Activated naive CD4-positive, alpha-beta T cell treated with anti-CD3 and anti-CD28 coated beads, Interleukin-2, amount 10 ng/mL, durations not matched to agents 7 days and 5 days (primary cell): ENCODE data around the gene FRYL.

Experiments
- CTCF ChIA-PET: fragments of 350-600 bp; sonication (Branson Sonifier 250); formaldehyde crosslinking; loops from one replicate; lab custom pipeline; 2021; ENCODE audit warnings: antibody characterized with exemption; lab: Charles Lee
- DNase-seq: peaks from one replicate; pipeline ENCODE4 v3.0.0-alpha.2; 2020
- H3K27ac Mint-ChIP-seq: one replicate; pipeline ENCODE4 v1.8.0; 2021; ENCODE audit warnings: mild to moderate bottlenecking, moderate library complexity, mixed read lengths
- H3K27me3 Mint-ChIP-seq: one replicate; pipeline ENCODE4 v1.8.0; 2021; ENCODE audit warnings: mild to moderate bottlenecking, mixed read lengths
- H3K36me3 Mint-ChIP-seq: one replicate; pipeline ENCODE4 v1.8.0; 2021; ENCODE audit warnings: mixed read lengths
- H3K4me1 Mint-ChIP-seq: one replicate; pipeline ENCODE4 v1.8.0; 2021; ENCODE audit warnings: mixed read lengths
- H3K4me3 Mint-ChIP-seq: one replicate; pipeline ENCODE4 v1.8.0; 2021; ENCODE audit warnings: mild to moderate bottlenecking, moderate library complexity, mixed read lengths
- H3K9me3 Mint-ChIP-seq: one replicate; pipeline ENCODE4 v1.8.0; 2021; ENCODE audit warnings: mixed read lengths

FRYL gene

DNA sequence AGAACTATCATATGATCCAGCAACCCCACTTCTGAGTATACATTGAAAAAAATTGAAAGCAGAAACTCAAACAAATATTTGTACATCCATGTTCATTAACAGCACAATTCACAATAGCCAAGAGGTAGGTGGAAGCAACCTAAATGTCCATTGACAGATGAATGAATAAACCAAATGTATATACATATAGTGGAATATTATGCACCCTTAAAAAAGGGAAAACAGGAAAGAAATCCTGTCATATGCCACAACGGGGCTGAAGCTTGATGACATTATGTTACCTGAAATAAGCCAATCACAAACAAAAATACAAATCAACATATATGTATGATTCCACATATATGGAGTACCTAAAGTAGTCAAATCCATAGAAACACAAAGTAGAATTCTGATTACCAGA lies 222.1 kb downstream of the FRYL start:
- Mint-ChIP-seq H3K9me3 (peaks cover 6% of the 10 kb centered on the region), H3K4me1 (no peaks in the 10 kb centered on the region), H3K36me3 (peaks cover 58% of the 10 kb centered on the region), H3K27me3 (no peaks in the 10 kb centered on the region), H3K4me3 (no peak overlapping the region), H3K27ac (no peak overlapping the region)
- CTCF ChIA-PET = interaction anchor here (1.1 to 2.7 kb wide), 2 partner anchors 13 to 400 kb away, joined by 3 to 10 read pairs; no protein-coding TSS in a partner anchor
- no peak for DNase-seq

DNA sequence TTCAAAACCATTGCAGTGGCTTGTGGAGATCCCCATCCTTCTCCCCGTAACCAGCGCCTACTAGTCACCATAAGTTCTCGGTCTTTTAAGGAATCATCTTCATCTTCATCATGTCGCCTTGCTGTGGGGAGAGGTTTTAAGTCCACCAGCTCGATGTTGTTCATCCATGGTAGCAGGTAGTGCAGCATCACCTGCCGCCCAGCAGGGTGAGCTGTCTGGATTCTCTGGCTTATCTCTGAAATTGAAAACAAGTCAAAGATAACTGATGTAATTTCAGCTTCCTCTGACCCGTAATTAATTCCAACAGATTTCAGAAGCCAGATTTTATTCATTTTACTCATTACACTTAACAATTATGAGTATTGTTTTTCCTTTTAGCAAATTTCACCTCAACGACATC lies 222.6 kb downstream of the FRYL start:
- Mint-ChIP-seq H3K4me1 (no peaks in the 10 kb centered on the region), H3K27ac (no peak overlapping the region)
- no peak for DNase-seq

DNA sequence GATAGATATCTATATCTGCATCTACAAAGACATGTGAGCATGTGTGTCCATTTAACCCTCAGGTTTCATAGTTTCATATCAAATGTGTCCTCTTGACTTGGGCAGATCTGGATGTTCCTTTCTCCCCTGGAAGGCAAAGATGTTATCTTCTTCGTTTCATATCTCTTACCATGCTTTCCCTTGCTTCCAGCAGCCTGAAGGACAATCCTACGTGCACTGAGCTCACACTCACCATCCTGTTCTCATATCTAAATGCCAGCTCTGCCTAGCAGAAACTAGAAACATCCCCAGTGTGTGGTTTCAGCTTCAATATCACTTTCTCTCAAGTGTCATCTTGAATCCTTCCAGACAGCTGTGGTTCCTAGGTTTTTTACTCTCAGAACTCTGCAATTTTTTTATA lies 223.8 kb downstream of the FRYL start:
- peaks cover 6% of the 10 kb centered on the region for H3K9me3 Mint-ChIP-seq
- no peaks in the 10 kb centered on the region for H3K4me1 Mint-ChIP-seq
- no peak for DNase-seq
- no peak overlapping the region for H3K4me3 Mint-ChIP-seq
- no peak overlapping the region for H3K27ac Mint-ChIP-seq
- H3K27me3 Mint-ChIP-seq = no peaks in the 10 kb centered on the region
- H3K36me3 Mint-ChIP-seq = peaks cover 56% of the 10 kb centered on the region
- CTCF ChIA-PET = interaction anchor here (2.7 kb wide), 1 partner anchor 11 kb away, joined by 10 read pairs; no protein-coding TSS in a partner anchor

More for the DNA sequence above, 222.6 kb downstream of the FRYL start:
- Mint-ChIP-seq H3K9me3 (peaks cover 6% of the 10 kb centered on the region), H3K36me3 (peaks cover 59% of the 10 kb centered on the region), H3K27me3 (no peaks in the 10 kb centered on the region), H3K4me3 (no peak overlapping the region)
- CTCF ChIA-PET = interaction anchor here (1.1 to 2.7 kb wide), 2 partner anchors 12 to 401 kb away, joined by 3 to 10 read pairs; no protein-coding TSS in a partner anchor

GRCh38 chr4:48554606-48555005 lies 225.5 kb downstream of the FRYL start:
- DNase-seq = no peak
- Mint-ChIP-seq H3K4me1 (no peaks in the 10 kb centered on the region), H3K9me3 (peaks cover 6% of the 10 kb centered on the region), H3K36me3 (peaks cover 51% of the 10 kb centered on the region), H3K27ac (no peak overlapping the region), H3K4me3 (no peak overlapping the region), H3K27me3 (no peaks in the 10 kb centered on the region)
- CTCF ChIA-PET = no interaction called here

DNA sequence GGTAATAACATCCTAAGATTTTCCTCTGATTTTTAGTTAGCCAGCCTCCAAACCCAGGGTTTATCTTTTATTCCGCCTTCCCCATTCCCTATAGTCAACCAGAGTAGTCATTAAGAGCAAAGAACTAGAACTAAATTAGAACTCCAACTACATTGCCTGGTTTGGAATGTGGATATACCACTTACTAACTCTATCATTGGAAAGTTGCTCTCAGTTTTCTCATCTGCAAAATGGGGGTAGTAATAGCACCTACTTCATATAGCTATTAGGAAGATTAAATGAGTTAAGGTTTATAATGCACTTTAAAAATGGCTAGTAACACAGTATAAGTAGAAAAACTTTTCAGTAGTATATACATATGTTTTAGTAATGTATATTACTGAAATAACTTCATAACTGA lies 226.4 kb downstream of the FRYL start:
- CTCF ChIA-PET = no interaction called here
- H3K27me3 Mint-ChIP-seq = no peaks in the 10 kb centered on the region
- H3K27ac Mint-ChIP-seq = no peak overlapping the region
- H3K4me3 Mint-ChIP-seq = no peak overlapping the region
- no peaks in the 10 kb centered on the region for H3K4me1 Mint-ChIP-seq
- DNase-seq = no peak
- peaks cover 2% of the 10 kb centered on the region for H3K9me3 Mint-ChIP-seq
- peaks cover 47% of the 10 kb centered on the region for H3K36me3 Mint-ChIP-seq

DNA sequence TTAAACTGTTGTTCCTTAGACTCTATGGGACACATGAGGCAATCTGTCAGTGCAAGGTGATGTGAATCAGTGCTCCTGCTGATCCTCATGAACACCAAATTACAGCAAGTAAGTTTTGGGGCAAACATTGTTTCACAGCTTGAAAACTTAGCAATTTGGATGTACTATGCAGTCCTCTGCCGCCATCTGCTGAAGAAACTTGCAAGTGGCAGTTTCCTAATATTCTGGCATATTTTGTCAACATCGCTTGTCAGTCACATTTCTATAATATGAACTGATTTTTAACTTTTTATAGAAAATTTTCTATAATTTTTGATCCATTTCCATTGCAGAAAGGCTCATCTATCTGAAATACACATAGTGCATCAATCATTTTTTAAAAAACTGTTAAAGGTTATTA lies 233.7 kb downstream of the FRYL start:
- Mint-ChIP-seq H3K27ac (no peak overlapping the region), H3K9me3 (no peaks in the 10 kb centered on the region), H3K36me3 (peaks cover 49% of the 10 kb centered on the region), H3K27me3 (no peaks in the 10 kb centered on the region), H3K4me3 (no peak overlapping the region), H3K4me1 (no peaks in the 10 kb centered on the region)
- peak; percentile 62 for DNase-seq
- CTCF ChIA-PET = interaction anchor here (0.7 to 2.7 kb wide), 8 partner anchors 11 to 418 kb away, joined by 3 to 10 read pairs (median 4); no protein-coding TSS in a partner anchor

DNA sequence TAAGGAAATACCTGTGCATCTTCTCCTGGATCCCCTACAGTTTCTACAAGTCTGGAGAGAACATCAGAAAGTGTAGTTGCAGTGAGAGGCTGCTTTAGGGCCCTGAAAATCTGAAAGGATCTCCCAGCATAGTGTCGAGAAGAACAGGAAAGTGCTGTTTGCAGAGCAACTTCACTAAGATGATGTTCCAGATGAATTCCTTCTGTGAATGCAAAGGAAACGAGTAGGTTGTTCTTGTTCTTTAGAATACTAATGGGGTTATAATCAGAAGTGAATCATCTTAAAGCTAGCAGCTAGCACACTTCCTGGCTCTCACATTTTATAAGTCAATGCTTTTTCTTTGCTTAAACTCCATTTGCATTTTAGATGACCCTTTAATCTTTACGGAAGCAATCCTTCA lies 236.3 kb downstream of the FRYL start:
- no peaks in the 10 kb centered on the region for H3K27me3 Mint-ChIP-seq

DNA sequence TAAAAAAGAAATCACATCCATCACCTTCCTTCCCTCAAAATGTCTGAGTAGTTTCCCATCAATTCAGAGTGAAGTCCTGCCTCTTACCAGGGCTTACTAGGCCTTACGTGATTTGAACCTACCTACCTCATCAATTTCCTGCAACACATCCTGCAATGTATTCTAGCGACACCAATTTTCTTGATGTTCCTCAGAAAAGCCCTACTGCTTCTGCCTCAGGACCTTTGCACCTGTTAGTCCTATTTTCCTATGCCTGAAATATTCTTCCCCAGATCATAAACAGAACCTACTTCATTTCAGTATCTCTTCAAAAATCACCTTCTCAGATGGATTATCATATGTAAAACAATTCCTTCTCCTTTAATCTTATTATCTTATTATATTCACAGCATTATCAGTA lies 237.2 kb downstream of the FRYL start:
- Mint-ChIP-seq H3K27me3 (no peaks in the 10 kb centered on the region), H3K36me3 (peaks cover 51% of the 10 kb centered on the region), H3K4me1 (no peaks in the 10 kb centered on the region), H3K4me3 (no peak overlapping the region), H3K27ac (peak overlapping the region; percentile 11), H3K9me3 (no peaks in the 10 kb centered on the region)
- DNase-seq = no peak
- CTCF ChIA-PET = no interaction called here

More for the DNA sequence above, 236.3 kb downstream of the FRYL start:
- no peak for DNase-seq
- H3K9me3 Mint-ChIP-seq = no peaks in the 10 kb centered on the region
- H3K27ac Mint-ChIP-seq = no peak overlapping the region
- peaks cover 54% of the 10 kb centered on the region for H3K36me3 Mint-ChIP-seq
- CTCF ChIA-PET = interaction anchor here (2.7 kb wide), 1 partner anchor 13 kb away, joined by 10 read pairs; no protein-coding TSS in a partner anchor
- no peak overlapping the region for H3K4me3 Mint-ChIP-seq
- H3K4me1 Mint-ChIP-seq = no peaks in the 10 kb centered on the region

GRCh38 chr4:48539597-48539996 lies 240.5 kb downstream of the FRYL start:
- CTCF ChIA-PET = no interaction called here
- no peak overlapping the region for H3K4me3 Mint-ChIP-seq
- no peak for DNase-seq
- peaks cover 45% of the 10 kb centered on the region for H3K36me3 Mint-ChIP-seq
- no peaks in the 10 kb centered on the region for H3K27me3 Mint-ChIP-seq
- H3K27ac Mint-ChIP-seq = no peak overlapping the region
- H3K4me1 Mint-ChIP-seq = no peaks in the 10 kb centered on the region
- no peaks in the 10 kb centered on the region for H3K9me3 Mint-ChIP-seq

- H3K9me3 Mint-ChIP-seq = no peaks in the 10 kb centered on the region
- no peaks in the 10 kb centered on the region for H3K27me3 Mint-ChIP-seq
- peaks cover 45% of the 10 kb centered on the region for H3K36me3 Mint-ChIP-seq
- no peak overlapping the region for H3K27ac Mint-ChIP-seq
- H3K4me1 Mint-ChIP-seq = no peaks in the 10 kb centered on the region
- CTCF ChIA-PET = no interaction called here
- no peak overlapping the region for H3K4me3 Mint-ChIP-seq
- no peak for DNase-seq
Observed at GRCh38 chr4:48538358-48538757, 241.7 kb downstream of the FRYL start.

DNA sequence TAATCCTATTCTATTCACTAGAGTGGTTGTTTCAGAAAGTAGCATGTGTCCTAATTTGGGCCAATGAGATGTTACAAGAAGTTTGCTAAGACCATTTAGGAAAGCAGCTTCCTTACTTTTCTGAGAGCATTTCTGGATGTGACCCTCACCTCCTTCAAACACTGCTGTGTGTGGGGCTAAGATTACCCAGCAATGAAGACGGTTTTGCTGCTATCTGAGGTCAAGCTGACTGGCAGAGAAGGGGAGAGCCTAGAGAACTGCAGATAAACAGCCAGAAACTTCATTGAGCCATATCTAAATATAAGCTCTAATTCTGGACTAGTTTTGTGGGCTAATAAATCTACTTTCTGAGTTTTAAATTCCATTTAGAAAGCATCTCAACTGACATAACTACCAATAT lies 253.7 kb downstream of the FRYL start:
- no peaks in the 10 kb centered on the region for H3K4me1 Mint-ChIP-seq
- DNase-seq = no peak
- CTCF ChIA-PET = interaction anchor here (0.8 to 1.0 kb wide), 2 partner anchors 131 to 151 kb away, joined by 3 read pairs; no protein-coding TSS in a partner anchor
- H3K27ac Mint-ChIP-seq = no peak overlapping the region
- no peaks in the 10 kb centered on the region for H3K27me3 Mint-ChIP-seq
- no peak overlapping the region for H3K4me3 Mint-ChIP-seq
- no peaks in the 10 kb centered on the region for H3K9me3 Mint-ChIP-seq
- H3K36me3 Mint-ChIP-seq = peaks cover 67% of the 10 kb centered on the region

- peaks cover 42% of the 10 kb centered on the region for H3K36me3 Mint-ChIP-seq
- no peaks in the 10 kb centered on the region for H3K27me3 Mint-ChIP-seq
Observed at GRCh38 chr4:48518143-48518542, 261.9 kb downstream of the FRYL start.

GRCh38 chr4:48509543-48509942 lies 270.5 kb downstream of the FRYL start:
- peaks cover 59% of the 10 kb centered on the region for H3K36me3 Mint-ChIP-seq
- H3K4me3 Mint-ChIP-seq = no peak overlapping the region
- no peaks in the 10 kb centered on the region for H3K4me1 Mint-ChIP-seq
- no peaks in the 10 kb centered on the region for H3K27me3 Mint-ChIP-seq
- no peak for DNase-seq
- no peak overlapping the region for H3K27ac Mint-ChIP-seq
- CTCF ChIA-PET = interaction anchor here (1.1 kb wide), 1 partner anchor 10 kb away, joined by 3 read pairs; no protein-coding TSS in a partner anchor
- no peaks in the 10 kb centered on the region for H3K9me3 Mint-ChIP-seq

More at GRCh38 chr4:48518143-48518542, 261.9 kb downstream of the FRYL start:
- DNase-seq = no peak
- Mint-ChIP-seq H3K4me3 (no peak overlapping the region), H3K27ac (no peak overlapping the region), H3K4me1 (no peaks in the 10 kb centered on the region), H3K9me3 (no peaks in the 10 kb centered on the region)
- CTCF ChIA-PET = interaction anchor here (1.0 kb wide), 1 partner anchor 300 kb away, joined by 4 read pairs; no protein-coding TSS in a partner anchor

DNA sequence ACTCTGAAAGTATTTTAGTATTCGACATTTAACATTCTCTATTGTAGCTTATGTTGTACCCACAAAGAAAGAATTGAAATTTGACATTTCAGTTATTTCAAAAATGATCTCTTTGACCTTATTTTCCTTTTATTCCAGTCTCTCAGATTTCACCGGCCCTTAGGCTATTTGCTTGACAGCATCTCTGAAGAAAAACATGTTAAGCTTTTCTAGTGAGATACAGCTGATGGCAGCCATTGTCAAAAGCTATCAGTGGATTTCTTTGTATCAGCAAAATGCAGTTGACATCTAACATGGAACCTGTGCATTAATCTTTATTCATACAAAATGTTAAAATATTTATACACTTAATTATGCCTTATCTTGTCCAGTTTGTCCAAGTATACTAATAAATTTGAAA lies 273.4 kb downstream of the FRYL start:
- peaks cover 3% of the 10 kb centered on the region for H3K4me1 Mint-ChIP-seq
- CTCF ChIA-PET = interaction anchor here (0.7 kb wide), 1 partner anchor 40 kb away, joined by 3 read pairs; no protein-coding TSS in a partner anchor
- no peak overlapping the region for H3K4me3 Mint-ChIP-seq
- no peak overlapping the region for H3K27ac Mint-ChIP-seq
- no peak for DNase-seq
- H3K9me3 Mint-ChIP-seq = no peaks in the 10 kb centered on the region
- no peaks in the 10 kb centered on the region for H3K27me3 Mint-ChIP-seq
- peaks cover 47% of the 10 kb centered on the region for H3K36me3 Mint-ChIP-seq

DNA sequence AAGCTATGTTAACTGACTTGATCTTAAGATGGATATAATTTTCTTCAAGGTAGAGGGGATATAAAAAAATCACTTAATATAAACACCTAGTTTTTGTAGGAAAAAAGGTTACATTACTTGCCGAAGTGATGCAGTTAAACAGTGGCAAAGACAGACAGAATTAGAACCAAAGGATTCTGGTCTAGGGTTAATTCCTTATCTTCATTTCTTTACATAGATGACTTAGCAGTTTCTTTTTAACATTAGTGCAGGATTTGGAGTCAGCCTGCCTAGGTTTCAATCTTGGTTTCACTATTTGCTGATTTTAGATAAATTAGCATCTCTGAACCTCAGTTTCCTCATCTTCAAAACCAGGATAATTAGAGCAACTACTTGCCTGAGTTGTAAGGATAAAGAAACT lies 275.7 kb downstream of the FRYL start:
- Mint-ChIP-seq H3K9me3 (no peaks in the 10 kb centered on the region), H3K4me1 (peaks cover 15% of the 10 kb centered on the region), H3K27me3 (no peaks in the 10 kb centered on the region), H3K27ac (no peak overlapping the region), H3K4me3 (no peak overlapping the region), H3K36me3 (peaks cover 46% of the 10 kb centered on the region)
- no peak for DNase-seq
- CTCF ChIA-PET = no interaction called here
